Lung (tissue), 12 donors: Measurements from ENCODE around the gene NDUFB2. TPM values are rescaled to one million over a fixed set of nuclear protein-coding genes. Genes with fewer than 3 reads are reported as not detected.
A peak's percentile ranks its signal among the peaks of the same experiment; 100 is the strongest.
"Not testable (repeated sequence)": the region's sequence is repeated elsewhere in the genome, so short reads cannot be mapped to it uniquely, and the experiment has no call there.

Source experiments
- ATAC-seq: fragments of 200-7000 bp; cut with Tn5 transposase; one replicate; pipeline ENCODE4 v1.9.1; 2020; ENCODE audit warnings: moderate number of reproducible peaks; ENCODE audit not compliant: insufficient read depth, low FRiP score
- DNase-seq, 3 donors: peaks; one replicate each; pipeline ENCODE4 v3.0.0-alpha.2; 2013 to 2017
- H3K27ac ChIP-seq, 2 donors: one replicate each; pipeline ENCODE4 v1.5.1; 2013; ENCODE audit warnings: mild to moderate bottlenecking in 2 of 2, moderate library complexity in 2 of 2, control low read depth in 1 of 2, inconsistent platforms in 1 of 2, low read depth in 1 of 2, low read length in 1 of 2
- H3K27me3 ChIP-seq, 3 donors: one replicate each; pipeline ENCODE4 v1.5.1; 2013; ENCODE audit warnings: low read length in 2 of 3; ENCODE audit not compliant: control insufficient read depth in 3 of 3, insufficient read depth in 3 of 3
- H3K36me3 ChIP-seq, 4 donors: one replicate each; pipeline ENCODE4 v1.5.1; 2013; ENCODE audit warnings: low read length in 4 of 4, mild to moderate bottlenecking in 1 of 4, moderate library complexity in 1 of 4; ENCODE audit not compliant: control insufficient read depth in 4 of 4, insufficient read depth in 4 of 4
- H3K4me1 ChIP-seq, 5 donors: one replicate each; pipeline ENCODE4 v1.5.1; 2013; ENCODE audit warnings: low read length in 5 of 5, mild to moderate bottlenecking in 2 of 5, moderate library complexity in 1 of 5; ENCODE audit not compliant: control insufficient read depth in 5 of 5, insufficient read depth in 5 of 5
- H3K4me3 ChIP-seq: one replicate; pipeline ENCODE4 v1.5.1; 2013; ENCODE audit warnings: mild to moderate bottlenecking, control low read depth, moderate library complexity
- H3K9ac ChIP-seq, 2 donors: one replicate each; pipeline ENCODE4 v1.5.1; 2013; ENCODE audit warnings: low read length in 2 of 2, control low read depth in 1 of 2; ENCODE audit not compliant: insufficient read depth in 1 of 2
- H3K9me3 ChIP-seq, 4 donors: one replicate each; pipeline ENCODE4 v1.5.1; 2013; ENCODE audit warnings: low read length in 3 of 4, mild to moderate bottlenecking in 1 of 4, moderate library complexity in 1 of 4; ENCODE audit not compliant: control insufficient read depth in 4 of 4, insufficient read depth in 3 of 4
- WGBS, 2 donors: extraction: QIAGEN DNeasy Blood & Tissue Kit; methylation state at CpG; one replicate each; pipeline ENCODE4 v1.1.7; 2013; 5-methylcytosine and 5-hydroxymethylcytosine counted together
- polyA plus RNA-seq, 2 donors: library from polyadenylated mRNA; stranded (reverse); fragments of 200-250 nt; gene quantifications; one replicate each; pipeline ENCODE4 v1.2.1, GENCODE V29; 2013
- total RNA-seq, 2 donors: library from RNA; depleted of rRNA in 1 of 2; stranded (reverse); fragments of >200 nt in 1 of 2; gene quantifications; one replicate each; pipeline ENCODE4 v1.2.1, GENCODE V29; 2014 to 2021
- TF ChIP-seq, protein P1 (sequence below): IDR thresholded peaks from 2 replicates; pipeline ENCODE4 v1.5.1; 2012; ENCODE audit warnings: mild to moderate bottlenecking; ENCODE audit errors: control extremely low read depth, extremely low read depth
- donor health status: control.
- donor health status: control.
- donor health status: Bipolar disorder and iron deficiency.
- donor health status: healthy.
- donor health status: DM: yes; HTN: yes; CAD: no.

Gene NDUFB2
- total and polyA plus RNA-seq, 4 donors = 52.3 to 327 (median 190) TPM

DNA sequence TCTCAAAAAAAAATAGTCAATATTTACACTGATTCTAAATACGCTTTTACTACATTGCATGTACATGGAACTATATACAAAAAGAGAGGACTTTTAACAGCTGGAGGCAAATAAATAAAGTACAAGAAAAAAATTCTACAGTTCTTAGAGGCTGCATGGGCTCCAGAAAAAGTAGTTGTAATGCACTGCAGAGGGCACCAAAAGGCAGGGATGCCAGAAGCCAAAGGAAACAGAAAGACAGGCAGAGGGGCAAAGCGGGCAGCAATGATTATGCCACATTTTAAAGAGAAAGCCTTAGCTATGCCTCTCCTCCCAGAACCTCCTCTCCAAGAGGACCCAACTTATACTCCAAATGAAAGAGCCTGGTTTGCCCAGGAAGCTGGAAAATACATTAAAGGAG, 35.4 kb upstream of the NDUFB2 start:
- no peaks in the 10 kb centered on the region for H3K27me3 ChIP-seq
- TF ChIP-seq, protein P1, sequence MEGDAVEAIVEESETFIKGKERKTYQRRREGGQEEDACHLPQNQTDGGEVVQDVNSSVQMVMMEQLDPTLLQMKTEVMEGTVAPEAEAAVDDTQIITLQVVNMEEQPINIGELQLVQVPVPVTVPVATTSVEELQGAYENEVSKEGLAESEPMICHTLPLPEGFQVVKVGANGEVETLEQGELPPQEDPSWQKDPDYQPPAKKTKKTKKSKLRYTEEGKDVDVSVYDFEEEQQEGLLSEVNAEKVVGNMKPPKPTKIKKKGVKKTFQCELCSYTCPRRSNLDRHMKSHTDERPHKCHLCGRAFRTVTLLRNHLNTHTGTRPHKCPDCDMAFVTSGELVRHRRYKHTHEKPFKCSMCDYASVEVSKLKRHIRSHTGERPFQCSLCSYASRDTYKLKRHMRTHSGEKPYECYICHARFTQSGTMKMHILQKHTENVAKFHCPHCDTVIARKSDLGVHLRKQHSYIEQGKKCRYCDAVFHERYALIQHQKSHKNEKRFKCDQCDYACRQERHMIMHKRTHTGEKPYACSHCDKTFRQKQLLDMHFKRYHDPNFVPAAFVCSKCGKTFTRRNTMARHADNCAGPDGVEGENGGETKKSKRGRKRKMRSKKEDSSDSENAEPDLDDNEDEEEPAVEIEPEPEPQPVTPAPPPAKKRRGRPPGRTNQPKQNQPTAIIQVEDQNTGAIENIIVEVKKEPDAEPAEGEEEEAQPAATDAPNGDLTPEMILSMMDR = no peak
- H3K27ac ChIP-seq = no peak overlapping the region
- H3K36me3 ChIP-seq = no peaks in the 10 kb centered on the region
- H3K4me1 ChIP-seq = peaks cover 0 to 10% (median 5%) of the 10 kb centered on the region in 5 donors
- no peak overlapping the region for H3K9ac ChIP-seq
- WGBS, 2 donors = 51 to 53% methylated on average over 2 of the region's 2 CpGs
- ATAC-seq (no peak), DNase-seq (peak in 1 of 3 donors; percentile 45)
- H3K9me3 ChIP-seq = no peaks in the 10 kb centered on the region
- H3K4me3 ChIP-seq = no peak overlapping the region

DNA sequence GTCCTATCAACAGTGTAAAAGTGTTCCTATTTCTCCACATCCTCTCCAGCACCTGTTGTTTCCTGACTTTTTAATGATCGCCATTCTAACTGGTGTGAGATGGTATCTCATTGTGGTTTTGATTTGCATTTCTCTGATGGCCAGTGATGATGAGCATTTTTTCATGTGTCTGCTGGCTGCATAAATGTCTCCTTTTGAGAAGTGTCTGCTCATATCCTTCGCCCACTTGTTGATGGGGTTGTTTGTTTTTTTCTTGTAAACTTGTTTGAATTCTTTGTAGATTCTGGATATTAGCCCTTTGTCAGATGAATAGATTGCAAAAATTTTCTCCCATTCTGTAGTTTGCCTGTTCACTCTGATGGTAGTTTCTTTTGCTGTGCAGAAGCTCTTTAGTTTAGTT, 33.6 kb upstream of the NDUFB2 start:
- ATAC-seq = not testable (repeated sequence)

DNA sequence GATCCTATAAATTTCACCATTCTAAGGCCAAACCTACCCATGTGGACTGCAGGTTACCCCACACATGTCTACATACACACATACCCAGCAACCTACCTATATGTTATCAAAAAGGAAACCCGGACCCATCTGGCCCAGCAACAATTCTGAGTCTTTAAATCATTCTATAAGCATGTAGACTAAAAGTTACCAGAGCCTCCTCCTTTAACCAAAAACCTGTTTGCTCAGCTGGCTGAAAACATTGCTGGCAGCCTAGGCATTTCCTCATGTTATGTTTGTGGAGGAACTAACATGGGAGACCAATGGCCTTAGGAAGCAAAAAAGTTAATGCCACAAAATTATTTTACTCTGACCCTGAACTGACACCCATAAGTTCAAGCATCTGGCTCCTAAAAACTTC, 29.0 kb upstream of the NDUFB2 start:
- no peak overlapping the region for H3K27ac ChIP-seq
- no peak for DNase-seq

More for the DNA sequence above, 33.6 kb upstream of the NDUFB2 start:
- DNase-seq, H3K9me3 ChIP-seq, H3K27ac ChIP-seq, H3K27me3 ChIP-seq, H3K36me3 ChIP-seq, H3K9ac ChIP-seq, H3K4me1 ChIP-seq, H3K4me3 ChIP-seq: not testable (repeated sequence)
- WGBS, 2 donors = 45 to 95% methylated on average over 1 of the region's 2 CpGs

DNA sequence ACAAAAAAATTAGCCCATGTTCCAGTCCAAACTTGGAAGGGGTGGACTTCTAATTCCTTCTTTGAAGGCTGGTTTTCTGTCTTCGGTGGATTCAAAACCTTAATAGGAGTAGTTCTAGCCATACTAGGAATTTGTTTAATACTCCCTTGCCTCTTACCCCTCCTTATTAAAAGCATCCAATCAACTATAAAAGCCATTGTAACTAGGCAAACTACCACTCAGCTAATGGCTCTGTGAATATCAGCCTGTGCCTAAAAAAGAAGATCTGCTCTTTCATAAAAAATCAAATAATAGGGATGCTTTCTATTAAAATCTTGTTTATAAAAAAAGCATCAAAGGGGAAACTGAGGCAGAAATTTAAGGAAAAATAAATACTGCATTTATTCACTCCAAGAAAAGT, 27.9 kb upstream of the NDUFB2 start:
- no peak overlapping the region for H3K9ac ChIP-seq
- H3K9me3 ChIP-seq = no peaks in the 10 kb centered on the region
- TF ChIP-seq, protein P1 = no peak
- DNase-seq = no peak
- H3K4me3 ChIP-seq = no peak overlapping the region
- no peaks in the 10 kb centered on the region for H3K27me3 ChIP-seq
- H3K4me1 ChIP-seq = peaks cover 0 to 6% (median 0%) of the 10 kb centered on the region in 5 donors
- H3K27ac ChIP-seq = no peak overlapping the region
- H3K36me3 ChIP-seq = no peaks in the 10 kb centered on the region
- ATAC-seq = no peak
- WGBS, 2 donors = 74 to 92% methylated on average over 1 of the region's 1 CpG

More for the DNA sequence above, 29.0 kb upstream of the NDUFB2 start:
- WGBS, 2 donors = 78 to 82% methylated on average over 1 of the region's 1 CpG
- no peaks in the 10 kb centered on the region for H3K9me3 ChIP-seq
- no peaks in the 10 kb centered on the region for H3K36me3 ChIP-seq
- H3K9ac ChIP-seq = no peak overlapping the region
- H3K4me3 ChIP-seq = no peak overlapping the region
- ATAC-seq = no peak
- TF ChIP-seq, protein P1 = no peak
- no peaks in the 10 kb centered on the region for H3K27me3 ChIP-seq
- no peaks in the 10 kb centered on the region for H3K4me1 ChIP-seq
